IPS-18a (cell line): ENCODE data around the gene VWA3B.
"Not testable (repeated sequence)": the region's sequence is repeated elsewhere in the genome, so short reads cannot be mapped to it uniquely, and the experiment has no call there.

Experiments used
- H3K27ac ChIP-seq: one replicate; pipeline ENCODE4 v1.5.1; 2013; ENCODE audit warnings: low read length
- H3K27me3 ChIP-seq: one replicate; pipeline ENCODE4 v1.6.1; 2013; ENCODE audit warnings: mild to moderate bottlenecking, low read length; ENCODE audit not compliant: control insufficient read depth, insufficient read depth
- H3K36me3 ChIP-seq: one replicate; pipeline ENCODE4 v1.6.1; 2013; ENCODE audit warnings: low read depth, low read length; ENCODE audit not compliant: control insufficient read depth
- H3K4me1 ChIP-seq: one replicate; pipeline ENCODE4 v1.6.1; 2013; ENCODE audit warnings: low read depth, low read length; ENCODE audit not compliant: control insufficient read depth
- H3K4me3 ChIP-seq: one replicate; pipeline ENCODE4 v1.5.1; 2013; ENCODE audit warnings: low read length
- H3K9ac ChIP-seq: one replicate; pipeline ENCODE4 v1.6.1; 2013; ENCODE audit warnings: mild to moderate bottlenecking, low read length, moderate library complexity
- H3K9me3 ChIP-seq: one replicate; pipeline ENCODE4 v1.6.1; 2013; ENCODE audit warnings: low read depth, low read length; ENCODE audit not compliant: control insufficient read depth

Gene VWA3B

DNA sequence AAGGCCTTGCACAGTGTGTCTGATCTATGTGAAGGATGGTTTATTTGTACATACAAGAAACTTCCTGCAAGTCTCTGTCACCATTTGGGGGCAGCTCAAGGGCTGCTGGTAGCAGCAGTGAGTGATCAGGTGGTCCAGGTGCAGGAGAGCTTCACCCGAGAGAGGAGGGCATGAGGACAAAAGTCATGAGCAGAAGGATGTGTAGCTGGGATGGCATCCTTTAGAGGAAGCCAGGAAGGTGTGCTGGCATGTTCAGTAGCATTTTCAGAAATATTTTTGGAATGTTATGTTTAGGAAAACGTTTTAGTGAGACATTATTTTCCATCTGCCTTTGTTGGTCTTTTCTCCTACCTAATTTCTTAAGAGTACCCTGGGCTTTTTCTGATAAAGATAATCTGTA lies 31.9 kb downstream of the VWA3B start:
- Histone ChIP-seq H3K36me3 (no peaks in the 10 kb centered on the region), H3K27me3 (no peaks in the 10 kb centered on the region), H3K4me1 (no peaks in the 10 kb centered on the region), H3K27ac (no peak overlapping the region), H3K9ac (no peak overlapping the region), H3K9me3 (no peaks in the 10 kb centered on the region), H3K4me3 (no peak overlapping the region)

DNA sequence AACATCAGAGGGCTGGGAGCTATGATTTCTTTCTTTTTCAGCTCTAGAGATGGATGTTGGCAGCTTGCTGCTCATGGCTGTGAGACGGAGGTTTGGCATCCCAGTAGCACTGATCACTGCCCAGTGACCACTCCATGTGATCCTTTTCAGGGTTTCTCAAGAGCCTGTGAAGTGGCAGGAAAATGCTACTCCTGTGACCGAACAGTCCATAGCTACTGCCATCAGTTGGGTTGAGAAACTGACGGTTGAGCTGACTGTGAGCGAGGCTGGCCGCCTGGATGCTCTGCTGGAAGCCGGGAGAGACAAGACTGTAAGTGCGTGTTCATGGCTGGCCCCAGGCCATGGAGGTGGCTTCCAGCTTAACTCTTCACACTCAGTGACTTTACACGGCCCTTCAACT lies 34.2 kb downstream of the VWA3B start:
- no peaks in the 10 kb centered on the region for H3K9me3 ChIP-seq
- H3K27ac ChIP-seq, result no peak overlapping the region
- H3K36me3 ChIP-seq, result no peaks in the 10 kb centered on the region
- H3K27me3 ChIP-seq, result no peaks in the 10 kb centered on the region
- no peaks in the 10 kb centered on the region for H3K4me1 ChIP-seq
- H3K4me3 ChIP-seq, result no peak overlapping the region
- H3K9ac ChIP-seq, result no peak overlapping the region

DNA sequence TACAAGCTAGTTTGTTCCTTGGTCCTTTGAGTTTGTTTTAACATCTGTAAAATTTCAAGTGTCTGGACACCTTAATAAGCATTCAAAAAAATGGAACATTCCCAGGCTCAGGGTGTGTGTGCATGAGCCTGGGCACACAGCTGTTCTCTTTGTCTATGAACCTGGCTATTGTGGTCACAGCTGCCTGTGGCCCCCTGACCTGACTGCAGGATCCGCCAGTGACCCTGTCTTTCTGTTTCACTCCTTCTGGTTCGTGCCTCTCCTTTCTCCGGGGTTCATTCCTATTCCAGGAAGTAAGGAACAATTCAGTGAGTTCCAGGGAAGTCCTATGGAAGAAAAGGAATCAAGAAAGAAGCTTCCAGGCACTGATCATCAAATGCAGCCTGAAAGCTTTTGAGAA lies 35.6 kb downstream of the VWA3B start:
- H3K4me1 ChIP-seq, result no peaks in the 10 kb centered on the region
- H3K27ac ChIP-seq, result no peak overlapping the region
- no peak overlapping the region for H3K9ac ChIP-seq
- H3K4me3 ChIP-seq, result no peak overlapping the region
- H3K36me3 ChIP-seq, result no peaks in the 10 kb centered on the region
- H3K27me3 ChIP-seq, result no peaks in the 10 kb centered on the region
- no peaks in the 10 kb centered on the region for H3K9me3 ChIP-seq

DNA sequence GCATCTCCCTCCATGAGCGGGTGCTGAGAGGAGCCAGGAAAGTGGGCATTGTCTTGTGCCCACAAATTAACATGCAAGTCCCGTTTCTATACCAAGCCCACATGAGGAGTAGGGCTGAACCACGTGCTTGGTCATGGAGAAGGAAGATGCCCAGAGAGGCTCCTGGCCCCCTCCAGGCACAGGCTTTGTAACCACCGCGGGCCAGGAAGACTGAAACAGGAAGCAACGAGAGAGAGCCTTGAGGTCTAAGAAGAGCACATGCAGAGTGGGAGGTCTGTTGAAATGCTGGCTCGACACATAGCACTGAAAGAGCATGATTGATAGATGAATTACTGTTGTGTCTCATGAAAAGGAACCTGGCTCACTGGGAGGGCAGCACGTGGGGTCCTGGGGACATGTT lies 36.3 kb downstream of the VWA3B start:
- Histone ChIP-seq H3K9me3 (no peaks in the 10 kb centered on the region), H3K27ac (no peak overlapping the region), H3K4me1 (peaks cover under 1% of the 10 kb centered on the region), H3K4me3 (no peak overlapping the region), H3K36me3 (no peaks in the 10 kb centered on the region), H3K27me3 (no peaks in the 10 kb centered on the region), H3K9ac (no peak overlapping the region)

DNA sequence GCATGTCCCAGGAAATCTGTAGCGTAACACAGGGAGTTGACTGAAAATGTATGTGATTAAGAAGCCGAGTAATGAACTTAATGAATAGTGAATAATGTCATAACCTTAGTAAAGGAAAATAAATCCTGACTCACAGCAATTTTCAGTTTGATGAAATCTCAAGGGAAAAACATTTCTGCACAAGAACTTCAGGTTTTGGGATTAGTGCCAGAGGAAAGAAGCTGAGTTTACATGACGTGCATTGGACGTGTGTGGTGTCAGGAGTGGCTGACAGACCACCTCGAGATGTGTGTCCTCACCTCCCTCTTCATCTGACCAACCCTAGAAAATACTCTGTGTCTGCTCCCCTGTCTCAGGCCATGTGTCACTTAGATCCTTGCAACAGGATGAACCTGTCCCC lies 39.1 kb downstream of the VWA3B start:
- no peak overlapping the region for H3K9ac ChIP-seq
- H3K9me3 ChIP-seq, result no peaks in the 10 kb centered on the region
- H3K36me3 ChIP-seq, result no peaks in the 10 kb centered on the region
- no peak overlapping the region for H3K27ac ChIP-seq
- no peak overlapping the region for H3K4me3 ChIP-seq
- peaks cover 6% of the 10 kb centered on the region for H3K4me1 ChIP-seq
- H3K27me3 ChIP-seq, result no peaks in the 10 kb centered on the region

DNA sequence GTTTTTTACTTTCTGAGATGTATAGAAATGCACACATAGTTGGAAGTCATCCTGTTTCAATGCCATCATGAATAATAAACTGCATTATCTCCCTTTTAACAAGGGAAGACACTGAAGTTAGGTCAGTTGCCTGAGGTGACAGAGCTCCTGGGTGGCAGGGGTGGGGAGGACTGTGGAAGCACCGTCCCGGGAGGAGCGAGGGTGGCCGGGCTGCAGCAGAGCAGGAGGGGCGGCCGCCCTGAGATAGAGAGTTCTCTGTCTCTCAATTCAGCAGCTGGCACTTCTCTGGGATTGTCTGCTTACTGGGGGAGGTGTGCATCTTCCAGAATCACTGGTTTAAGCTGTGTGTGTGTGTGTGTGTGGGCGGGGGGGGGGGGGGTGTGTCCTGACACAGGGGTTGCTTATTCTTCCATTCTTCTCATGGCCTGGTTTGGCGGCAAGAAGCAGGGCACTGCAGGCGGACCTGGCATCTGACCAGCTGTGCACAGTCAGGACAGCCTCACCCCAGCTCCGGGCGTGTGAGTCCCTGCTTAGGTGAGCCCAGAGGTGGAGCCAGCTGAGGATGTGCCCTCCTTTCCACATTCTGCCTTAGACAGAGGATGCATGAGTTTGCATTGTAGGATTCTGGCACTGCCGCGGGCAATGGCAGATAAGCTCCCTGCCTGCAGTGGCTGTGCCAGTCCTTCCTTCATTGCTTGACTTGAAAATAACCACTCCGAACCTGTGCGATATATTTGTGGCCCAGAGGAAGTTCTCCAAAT lies 40.4 kb downstream of the VWA3B start:
- Histone ChIP-seq H3K9me3 (no peaks in the 10 kb centered on the region), H3K4me3 (no peak overlapping the region), H3K27me3 (no peaks in the 10 kb centered on the region), H3K9ac (no peak overlapping the region), H3K4me1 (peaks cover 12% of the 10 kb centered on the region), H3K36me3 (no peaks in the 10 kb centered on the region), H3K27ac (no peak overlapping the region)

DNA sequence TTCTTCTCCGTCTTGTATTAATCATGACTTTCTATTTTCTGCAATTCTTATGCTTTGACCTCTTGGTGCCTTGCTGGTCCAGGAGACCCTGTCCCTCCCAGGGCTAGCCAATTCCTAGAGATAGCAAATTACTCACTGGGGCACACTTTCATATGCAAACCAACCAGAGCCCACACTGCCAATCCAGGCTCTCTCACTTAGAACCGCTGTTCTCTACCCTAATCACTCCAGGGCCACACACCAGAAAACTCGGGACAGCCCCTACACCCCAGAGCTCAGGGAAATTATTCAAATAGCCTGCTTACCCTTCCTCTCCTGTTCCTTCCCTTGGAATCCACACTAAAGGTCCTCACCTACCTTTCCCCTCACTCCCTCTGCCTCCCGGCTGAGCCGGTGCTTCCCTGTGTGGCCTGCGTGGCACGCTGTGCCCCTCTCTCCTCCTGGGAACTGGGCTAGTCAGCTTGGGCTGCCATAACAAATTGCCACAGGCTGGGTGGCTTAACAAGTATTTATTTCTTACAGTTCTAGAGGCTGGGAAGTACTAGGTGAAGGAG lies 41.7 kb downstream of the VWA3B start:
- no peak overlapping the region for H3K4me3 ChIP-seq
- no peaks in the 10 kb centered on the region for H3K27me3 ChIP-seq
- H3K9ac ChIP-seq, result no peak overlapping the region
- H3K9me3 ChIP-seq, result no peaks in the 10 kb centered on the region
- H3K36me3 ChIP-seq, result no peaks in the 10 kb centered on the region
- H3K27ac ChIP-seq, result no peak overlapping the region
- H3K4me1 ChIP-seq, result peaks cover 12% of the 10 kb centered on the region

DNA sequence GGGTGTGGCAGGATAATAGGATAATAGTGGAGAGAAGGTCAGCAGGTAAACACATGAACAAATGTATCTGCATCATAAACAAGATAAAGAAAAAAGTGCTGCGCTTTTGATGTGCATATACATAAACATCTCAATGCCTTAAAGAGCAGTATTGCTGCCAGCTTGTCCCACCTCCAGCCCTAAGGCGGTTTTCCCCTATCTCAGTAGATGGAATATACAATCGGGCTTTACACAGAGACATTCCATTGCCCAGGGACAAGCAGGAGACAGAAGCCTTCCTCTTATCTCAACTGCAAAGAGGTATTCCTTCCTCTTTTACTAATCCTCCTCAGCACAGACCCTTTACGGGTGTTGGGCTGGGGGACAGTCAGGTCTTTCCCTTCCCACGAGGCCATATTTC lies 43.1 kb downstream of the VWA3B start:
- not testable (repeated sequence) for H3K36me3 ChIP-seq, H3K4me3 ChIP-seq, H3K27me3 ChIP-seq, H3K9me3 ChIP-seq, H3K9ac ChIP-seq, H3K27ac ChIP-seq
- H3K4me1 ChIP-seq, result peaks cover 19% of the 10 kb centered on the region

DNA sequence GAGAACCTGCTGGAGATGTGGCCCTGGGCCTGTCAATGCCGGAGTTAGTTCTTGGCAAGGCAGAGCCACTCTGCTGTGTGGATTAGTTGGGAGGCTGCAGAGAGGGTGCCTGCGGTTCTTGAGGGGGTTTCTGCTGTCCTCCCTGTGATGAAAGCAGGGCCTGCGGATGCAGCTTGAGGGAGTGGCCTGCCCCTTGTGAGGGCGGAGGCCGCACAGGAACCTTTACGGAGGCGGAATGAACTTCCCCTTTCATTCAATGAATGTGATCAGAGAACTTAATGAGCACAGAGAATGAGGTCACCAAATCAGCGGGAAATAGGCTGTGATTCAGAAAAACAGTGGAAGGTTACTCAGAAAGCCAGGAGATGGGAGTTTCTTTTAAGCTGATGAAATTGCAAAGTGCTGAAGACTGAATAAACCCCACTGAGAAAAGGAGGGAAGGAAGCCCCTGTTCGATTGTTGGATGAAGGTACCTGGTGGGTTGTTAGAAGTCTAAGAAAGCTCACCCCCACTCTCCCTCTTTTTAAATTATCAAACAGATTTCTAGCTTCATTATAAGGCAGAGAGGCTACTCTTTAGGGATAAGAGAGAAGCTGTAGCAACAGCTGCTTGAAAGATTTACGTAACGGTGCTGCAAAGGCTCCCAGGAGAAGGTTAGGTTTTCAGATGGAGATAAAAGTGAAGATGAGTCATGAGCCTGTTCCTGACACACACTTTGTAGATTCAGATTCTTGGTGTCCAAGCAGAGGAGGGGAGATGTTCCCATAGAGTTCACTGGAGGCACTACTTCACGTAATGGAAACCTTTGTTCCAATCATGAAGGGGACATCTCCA lies 47.4 kb downstream of the VWA3B start:
- Histone ChIP-seq H3K36me3 (no peaks in the 10 kb centered on the region), H3K27ac (no peak overlapping the region), H3K9me3 (no peaks in the 10 kb centered on the region), H3K4me3 (no peak overlapping the region), H3K9ac (no peak overlapping the region), H3K4me1 (peaks cover 13% of the 10 kb centered on the region), H3K27me3 (no peaks in the 10 kb centered on the region)

DNA sequence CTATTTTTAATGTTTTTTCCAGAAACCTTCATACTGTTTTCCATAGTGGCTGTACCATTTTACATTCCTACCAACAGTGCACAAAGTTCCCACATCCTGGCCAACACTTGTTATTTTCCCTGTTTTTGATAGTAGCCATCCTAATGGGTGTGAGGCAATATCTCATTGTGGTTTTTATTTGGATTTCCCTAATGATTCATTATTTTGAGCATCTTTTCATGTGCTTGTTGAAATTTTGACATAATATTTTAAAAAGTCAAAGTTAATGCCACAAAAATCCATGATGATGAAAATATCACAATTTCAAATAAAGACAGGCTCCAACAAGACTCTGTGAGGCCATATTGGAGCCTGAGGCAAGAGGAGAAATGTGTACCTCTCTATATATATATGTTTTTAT lies 50.2 kb downstream of the VWA3B start:
- no peak overlapping the region for H3K27ac ChIP-seq
- H3K27me3 ChIP-seq, result no peaks in the 10 kb centered on the region
- H3K4me3 ChIP-seq, result no peak overlapping the region
- no peaks in the 10 kb centered on the region for H3K36me3 ChIP-seq
- no peak overlapping the region for H3K9ac ChIP-seq
- H3K4me1 ChIP-seq, result peaks cover 7% of the 10 kb centered on the region
- no peaks in the 10 kb centered on the region for H3K9me3 ChIP-seq

DNA sequence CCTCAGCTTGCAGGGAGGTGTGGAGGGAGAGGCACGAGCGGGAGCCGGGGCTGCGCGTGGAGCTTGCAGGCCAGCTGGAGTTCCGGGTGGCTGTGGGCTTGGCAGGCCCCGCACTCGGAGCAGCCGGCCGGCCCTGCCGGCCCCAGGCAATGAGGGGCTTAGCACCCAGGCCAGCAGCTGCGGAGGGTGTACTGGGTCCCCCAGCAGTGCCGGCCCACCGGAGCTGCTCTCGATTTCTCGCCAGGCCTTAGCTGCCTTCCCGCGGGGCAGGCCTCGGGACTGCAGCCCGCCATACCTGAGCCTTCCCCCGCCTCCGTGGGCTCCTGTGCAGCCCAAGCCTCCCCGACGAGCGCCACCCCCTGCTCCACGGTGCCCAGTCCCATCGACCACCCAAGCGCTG lies 52.0 kb downstream of the VWA3B start:
- H3K27ac ChIP-seq, H3K9me3 ChIP-seq: not testable (repeated sequence)

More for the DNA sequence above, 52.0 kb downstream of the VWA3B start:
- not testable (repeated sequence) for H3K9ac ChIP-seq, H3K27me3 ChIP-seq, H3K4me3 ChIP-seq, H3K4me1 ChIP-seq, H3K36me3 ChIP-seq
